Mesenchymal stem cell (in vitro differentiated cells and primary cell): Measurements from ENCODE around the gene CDH12.
"Not testable (repeated sequence)": the region's sequence is repeated elsewhere in the genome, so short reads cannot be mapped to it uniquely, and the experiment has no call there.

Source experiments
- DNase-seq: peaks from one replicate; pipeline ENCODE4 v3.0.0-alpha.2; 2013
- H2AFZ ChIP-seq: one replicate; pipeline ENCODE4 v1.6.1; 2013; ENCODE audit warnings: low read depth, mild to moderate bottlenecking, control low read depth, inconsistent platforms, low read length, moderate library complexity
- H2AK5ac ChIP-seq: 2 replicates; pipeline ENCODE4 v1.6.1; 2013; ENCODE audit warnings: low read length, moderate library complexity, mild to moderate bottlenecking, inconsistent platforms; ENCODE audit not compliant: severe bottlenecking
- H2BK120ac ChIP-seq: one replicate; pipeline ENCODE4 v1.6.1; 2013; ENCODE audit warnings: low read depth, mild to moderate bottlenecking, inconsistent platforms, low read length, moderate library complexity
- H2BK12ac ChIP-seq, 2 experiments: one replicate each; pipeline ENCODE4 v1.6.1; 2013; ENCODE audit warnings: inconsistent platforms in 2 of 2, low read length in 2 of 2, mild to moderate bottlenecking in 2 of 2, moderate library complexity in 2 of 2, control low read depth in 1 of 2
- H2BK15ac ChIP-seq: one replicate; pipeline ENCODE4 v1.6.1; 2013; ENCODE audit warnings: mild to moderate bottlenecking, low read depth, inconsistent platforms; ENCODE audit not compliant: poor library complexity, severe bottlenecking
- H2BK5ac ChIP-seq: 2 replicates; pipeline ENCODE4 v1.6.1; 2013; ENCODE audit warnings: low read depth, mild to moderate bottlenecking, low read length, control low read depth, inconsistent platforms; ENCODE audit not compliant: poor library complexity, severe bottlenecking
- H3K14ac ChIP-seq, 2 experiments: one replicate each; pipeline ENCODE4 v1.6.1; 2013; ENCODE audit warnings: inconsistent platforms in 2 of 2, low read length in 2 of 2, control low read depth in 1 of 2, mild to moderate bottlenecking in 1 of 2, moderate library complexity in 1 of 2
- H3K18ac ChIP-seq, 2 experiments: one replicate each; pipeline ENCODE4 v1.6.1; 2013; ENCODE audit warnings: inconsistent platforms in 2 of 2, low read length in 2 of 2, control low read depth in 1 of 2, low read depth in 1 of 2, mild to moderate bottlenecking in 1 of 2
- H3K23ac ChIP-seq, 2 experiments: one replicate each; pipeline ENCODE4 v1.6.1; 2013; ENCODE audit warnings: inconsistent platforms in 2 of 2, low read length in 2 of 2, mild to moderate bottlenecking in 2 of 2, moderate library complexity in 2 of 2, control low read depth in 1 of 2
- H3K27ac ChIP-seq: 2 replicates; pipeline ENCODE4 v1.5.1; 2013; ENCODE audit warnings: mild to moderate bottlenecking, moderate library complexity, low read length, control low read depth, inconsistent platforms; ENCODE audit not compliant: poor library complexity, severe bottlenecking
- H3K27me3 ChIP-seq, 2 experiments: 2 replicates each; pipeline versions ENCODE4 v1.6.1 to v1.7.0; 2013; ENCODE audit warnings: low read length in 2 of 2, mild to moderate bottlenecking in 2 of 2, moderate library complexity in 2 of 2, control low read depth in 1 of 2, inconsistent platforms in 1 of 2; ENCODE audit not compliant: control insufficient read depth in 1 of 2, insufficient read depth in 1 of 2
- H3K36me3 ChIP-seq, 2 experiments: 2 replicates each; pipeline versions ENCODE4 v1.6.1 to v1.7.0; 2013; ENCODE audit warnings: low read length in 2 of 2, control low read depth in 1 of 2, inconsistent platforms in 1 of 2, low read depth in 1 of 2, mild to moderate bottlenecking in 1 of 2; ENCODE audit not compliant: insufficient read depth in 2 of 2, control insufficient read depth in 1 of 2
- H3K4ac ChIP-seq, 2 experiments: one replicate each; pipeline ENCODE4 v1.6.1; 2013; ENCODE audit warnings: inconsistent platforms in 2 of 2, low read length in 2 of 2, mild to moderate bottlenecking in 2 of 2, moderate library complexity in 2 of 2, control low read depth in 1 of 2, low read depth in 1 of 2
- H3K4me1 ChIP-seq: 2 replicates; pipeline ENCODE4 v1.6.1; 2013; ENCODE audit warnings: low read depth, low read length, control low read depth; ENCODE audit not compliant: control insufficient read depth, insufficient read depth
- H3K4me2 ChIP-seq: 2 replicates; pipeline ENCODE4 v1.6.1; 2013; ENCODE audit warnings: low read length, mild to moderate bottlenecking, inconsistent platforms; ENCODE audit not compliant: poor library complexity, severe bottlenecking
- H3K4me3 ChIP-seq, 2 experiments: 2 replicates each; pipeline versions ENCODE4 v1.5.1 to v1.7.0; 2013; ENCODE audit warnings: low read length in 2 of 2, mild to moderate bottlenecking in 2 of 2, control low read depth in 1 of 2, low read depth in 1 of 2; ENCODE audit not compliant: insufficient read depth in 1 of 2
- H3K79me1 ChIP-seq: replicated peaks from 2 replicates; pipeline ENCODE4 v1.6.1; 2013; ENCODE audit warnings: mild to moderate bottlenecking, control low read depth, low read length, inconsistent platforms; ENCODE audit not compliant: poor library complexity, severe bottlenecking
- H3K9ac ChIP-seq: 2 replicates; pipeline ENCODE4 v1.7.0; 2013; ENCODE audit warnings: mild to moderate bottlenecking, low read length, moderate library complexity
- H3K9me3 ChIP-seq: 2 replicates; pipeline ENCODE4 v1.7.0; 2013; ENCODE audit warnings: mild to moderate bottlenecking, low read length; ENCODE audit not compliant: control insufficient read depth
- H4K8ac ChIP-seq: one replicate; pipeline ENCODE4 v1.6.1; 2013; ENCODE audit warnings: inconsistent platforms, mild to moderate bottlenecking, low read length, moderate library complexity
- H4K91ac ChIP-seq: one replicate; pipeline ENCODE4 v1.6.1; 2013; ENCODE audit warnings: mild to moderate bottlenecking, low read length, inconsistent platforms
- WGBS: methylation state at CpG from one replicate; pipeline ENCODE4 v1.1.7; 2013; ENCODE audit warnings: mixed read lengths; 5-methylcytosine and 5-hydroxymethylcytosine counted together

CDH12 gene

GRCh38 chr5:22238047-22238446 lies 615.1 kb downstream of the CDH12 start:
- Histone ChIP-seq H3K23ac (no peak overlapping the region), H4K91ac (no peak overlapping the region), H3K27ac (no peak overlapping the region), H2BK120ac (no peak overlapping the region), H3K9ac (no peak overlapping the region), H3K9me3 (peaks cover 5% of the 10 kb centered on the region), H2BK12ac (no peak overlapping the region), H4K8ac (no peak overlapping the region), H3K27me3 (no peaks in the 10 kb centered on the region), H3K4me1 (no peaks in the 10 kb centered on the region), H3K4ac (no peak overlapping the region), H2AK5ac (no peak overlapping the region), H2BK5ac (no peak overlapping the region), H3K79me1 (no peaks in the 10 kb centered on the region), H3K4me3 (no peak overlapping the region), H3K4me2 (no peak overlapping the region), H3K18ac (no peak overlapping the region), H2AFZ (no peak overlapping the region), H3K36me3 (no peaks in the 10 kb centered on the region), H2BK15ac (no peak overlapping the region), H3K14ac (no peak overlapping the region)
- WGBS = no CpG with 5 or more reads among the region's 1 CpG
- no peak for DNase-seq

GRCh38 chr5:22226423-22226822 lies 626.7 kb downstream of the CDH12 start:
- no peaks in the 10 kb centered on the region for H3K27me3 ChIP-seq
- H3K23ac ChIP-seq = no peak overlapping the region
- no peak overlapping the region for H3K9ac ChIP-seq
- H2BK12ac ChIP-seq = no peak overlapping the region
- H2BK5ac ChIP-seq = no peak overlapping the region
- H3K4ac ChIP-seq = no peak overlapping the region
- no peak overlapping the region for H3K14ac ChIP-seq
- no peak overlapping the region for H3K27ac ChIP-seq
- WGBS = 92% methylated on average over 1 of the region's 2 CpGs
- H3K9me3 ChIP-seq = no peaks in the 10 kb centered on the region
- H3K36me3 ChIP-seq = no peaks in the 10 kb centered on the region
- no peak overlapping the region for H4K91ac ChIP-seq
- no peaks in the 10 kb centered on the region for H3K4me1 ChIP-seq
- H3K79me1 ChIP-seq = no peaks in the 10 kb centered on the region
- no peak overlapping the region for H2AK5ac ChIP-seq
- no peak overlapping the region for H4K8ac ChIP-seq
- no peak overlapping the region for H3K4me3 ChIP-seq
- H3K4me2 ChIP-seq = no peak overlapping the region
- no peak overlapping the region for H2BK15ac ChIP-seq
- H3K18ac ChIP-seq = no peak overlapping the region
- no peak overlapping the region for H2AFZ ChIP-seq
- DNase-seq = no peak
- H2BK120ac ChIP-seq = no peak overlapping the region

GRCh38 chr5:22223079-22223478 lies 630.1 kb downstream of the CDH12 start:
- no peak overlapping the region for H2AK5ac ChIP-seq
- no peak overlapping the region for H2BK15ac ChIP-seq
- H3K36me3 ChIP-seq = no peaks in the 10 kb centered on the region
- H2BK5ac ChIP-seq = no peak overlapping the region
- no peaks in the 10 kb centered on the region for H3K27me3 ChIP-seq
- no peak overlapping the region for H2BK12ac ChIP-seq
- no peak overlapping the region for H3K27ac ChIP-seq
- no peak overlapping the region for H3K14ac ChIP-seq
- 91% methylated on average over 3 of the region's 3 CpGs for WGBS
- H3K4me3 ChIP-seq = no peak overlapping the region
- no peaks in the 10 kb centered on the region for H3K9me3 ChIP-seq
- no peak overlapping the region for H3K4me2 ChIP-seq
- no peaks in the 10 kb centered on the region for H3K4me1 ChIP-seq
- no peak for DNase-seq
- no peak overlapping the region for H2AFZ ChIP-seq
- H4K8ac ChIP-seq = no peak overlapping the region
- no peak overlapping the region for H3K23ac ChIP-seq
- H3K4ac ChIP-seq = no peak overlapping the region
- H3K9ac ChIP-seq = no peak overlapping the region
- H2BK120ac ChIP-seq = no peak overlapping the region
- H4K91ac ChIP-seq = no peak overlapping the region
- H3K18ac ChIP-seq = no peak overlapping the region
- no peaks in the 10 kb centered on the region for H3K79me1 ChIP-seq

- H4K91ac ChIP-seq, H3K27me3 ChIP-seq, H3K9me3 ChIP-seq, H3K14ac ChIP-seq, H3K18ac ChIP-seq, H3K9ac ChIP-seq, H3K4ac ChIP-seq, H2BK15ac ChIP-seq, H2AK5ac ChIP-seq, H2BK120ac ChIP-seq, H3K79me1 ChIP-seq, H2BK12ac ChIP-seq, H4K8ac ChIP-seq, H3K23ac ChIP-seq, H3K36me3 ChIP-seq, H2AFZ ChIP-seq, H3K4me2 ChIP-seq, H3K4me3 ChIP-seq, H3K27ac ChIP-seq, H2BK5ac ChIP-seq, DNase-seq, H3K4me1 ChIP-seq: not testable (repeated sequence)
- 0% methylated on average over 2 of the region's 11 CpGs for WGBS
These were observed 639.2 kb downstream of the CDH12 start for GRCh38 chr5:22213703-22214495.
